GM12801 (cell line): ENCODE data around the gene DNAJB5.

Source experiments
- TF ChIP-seq, protein P1 (sequence below): IDR thresholded peaks from one replicate; pipeline ENCODE4 v1.5.1; 2011; ENCODE audit warnings: control low read depth; ENCODE audit not compliant: insufficient read length; ENCODE audit errors: extremely low read depth

The DNAJB5 gene

DNA sequence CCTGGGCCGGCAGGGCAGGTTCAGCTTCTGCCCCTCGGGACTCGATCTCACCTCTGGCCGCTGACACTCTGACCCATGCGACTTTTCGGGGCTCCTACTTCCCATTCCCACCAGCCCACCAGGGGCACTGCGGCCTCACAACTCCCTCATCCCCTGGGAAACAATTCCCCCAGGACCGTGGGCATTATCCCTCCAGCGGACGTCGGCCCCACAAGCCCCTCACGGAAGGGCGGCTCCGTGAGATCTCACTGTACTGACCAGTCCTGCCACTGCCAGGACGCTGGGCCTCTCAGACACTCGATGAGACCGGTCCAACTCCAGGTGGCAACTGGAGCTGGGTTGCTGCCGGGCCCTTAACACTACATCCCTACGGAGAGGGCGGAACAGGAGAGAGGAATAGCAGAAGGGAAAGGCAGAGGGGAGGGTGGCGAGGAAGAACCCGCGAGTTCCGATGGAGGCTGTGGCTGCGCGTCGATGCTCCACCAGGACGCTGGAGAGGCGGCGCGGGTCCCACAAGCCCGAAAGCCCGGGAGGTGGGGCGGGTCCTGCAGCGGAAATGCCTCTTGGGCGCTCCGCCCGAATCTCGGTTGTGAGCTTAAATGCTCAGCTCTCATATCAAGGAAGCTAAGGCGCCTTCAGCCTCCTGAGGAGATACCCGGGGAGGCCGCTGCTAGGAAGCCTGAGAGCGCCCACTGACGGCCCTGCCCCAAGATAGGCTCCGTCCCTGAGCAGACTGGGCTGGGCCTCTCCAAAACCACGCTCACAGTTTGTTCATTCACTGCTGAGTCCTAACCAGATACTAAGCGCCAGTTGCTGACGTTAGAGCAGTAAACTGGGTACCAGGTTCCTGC is 46.5 kb downstream of the DNAJB5 start:
- TF ChIP-seq, protein P1, sequence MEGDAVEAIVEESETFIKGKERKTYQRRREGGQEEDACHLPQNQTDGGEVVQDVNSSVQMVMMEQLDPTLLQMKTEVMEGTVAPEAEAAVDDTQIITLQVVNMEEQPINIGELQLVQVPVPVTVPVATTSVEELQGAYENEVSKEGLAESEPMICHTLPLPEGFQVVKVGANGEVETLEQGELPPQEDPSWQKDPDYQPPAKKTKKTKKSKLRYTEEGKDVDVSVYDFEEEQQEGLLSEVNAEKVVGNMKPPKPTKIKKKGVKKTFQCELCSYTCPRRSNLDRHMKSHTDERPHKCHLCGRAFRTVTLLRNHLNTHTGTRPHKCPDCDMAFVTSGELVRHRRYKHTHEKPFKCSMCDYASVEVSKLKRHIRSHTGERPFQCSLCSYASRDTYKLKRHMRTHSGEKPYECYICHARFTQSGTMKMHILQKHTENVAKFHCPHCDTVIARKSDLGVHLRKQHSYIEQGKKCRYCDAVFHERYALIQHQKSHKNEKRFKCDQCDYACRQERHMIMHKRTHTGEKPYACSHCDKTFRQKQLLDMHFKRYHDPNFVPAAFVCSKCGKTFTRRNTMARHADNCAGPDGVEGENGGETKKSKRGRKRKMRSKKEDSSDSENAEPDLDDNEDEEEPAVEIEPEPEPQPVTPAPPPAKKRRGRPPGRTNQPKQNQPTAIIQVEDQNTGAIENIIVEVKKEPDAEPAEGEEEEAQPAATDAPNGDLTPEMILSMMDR = no peak

DNA sequence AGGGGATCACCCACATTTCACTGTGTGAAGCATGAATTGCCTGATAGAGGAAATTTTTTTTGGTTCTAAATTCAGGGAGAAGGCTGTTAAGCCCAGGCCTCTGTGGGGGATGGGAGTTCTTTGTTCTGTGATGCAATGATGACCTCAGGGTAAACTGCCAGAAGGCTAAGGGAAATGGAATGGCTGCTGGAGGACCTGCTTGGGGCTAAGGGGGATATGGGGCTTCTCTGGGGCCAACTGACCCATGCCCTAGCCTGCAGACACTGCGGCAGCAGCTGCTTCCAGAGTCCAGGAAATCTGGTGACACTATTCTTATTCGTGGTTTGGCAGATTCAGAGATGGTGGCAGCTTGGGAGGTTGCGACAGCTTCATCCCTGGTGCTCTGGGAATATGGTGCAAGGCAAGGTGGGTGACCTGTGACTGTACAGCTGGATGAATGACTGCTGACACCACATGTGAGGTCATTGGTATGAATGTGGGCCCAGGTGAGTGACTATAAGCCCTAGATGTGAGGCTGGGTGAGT is 52.6 kb downstream of the DNAJB5 start:
- TF ChIP-seq, protein P1 = no peak

DNA sequence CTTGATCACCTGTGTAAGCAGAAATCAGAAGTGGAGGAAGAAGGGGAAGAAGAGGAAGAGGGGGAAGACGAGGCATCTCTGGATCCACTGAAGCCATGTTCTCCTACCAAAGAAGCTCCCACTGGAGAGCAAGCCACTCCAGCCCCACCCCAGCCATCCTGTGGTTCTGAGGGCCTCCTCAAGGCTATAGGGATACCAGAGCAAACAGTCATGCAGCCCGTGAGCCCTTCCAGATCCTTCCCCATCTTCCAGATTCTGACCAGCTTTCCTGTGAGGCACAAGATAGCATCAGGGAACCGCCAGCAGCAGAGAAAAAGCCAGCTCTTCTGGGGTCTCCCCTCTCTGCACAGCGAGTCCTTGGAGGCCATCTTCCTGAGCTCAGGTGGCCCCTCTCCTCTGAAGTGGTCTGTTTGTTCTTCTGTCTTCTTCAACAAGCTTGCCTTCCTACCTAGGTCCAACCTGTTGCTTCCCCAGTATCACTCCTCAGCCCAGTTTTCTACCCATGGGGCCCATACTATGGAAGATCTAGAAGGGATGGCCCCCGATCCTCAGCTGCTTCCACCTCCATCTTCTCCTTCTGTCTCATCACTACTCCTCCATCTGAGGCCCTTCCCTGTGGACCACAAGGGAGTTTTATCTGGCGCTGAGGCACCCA is 53.5 kb downstream of the DNAJB5 start:
- TF ChIP-seq, protein P1 = no peak

DNA sequence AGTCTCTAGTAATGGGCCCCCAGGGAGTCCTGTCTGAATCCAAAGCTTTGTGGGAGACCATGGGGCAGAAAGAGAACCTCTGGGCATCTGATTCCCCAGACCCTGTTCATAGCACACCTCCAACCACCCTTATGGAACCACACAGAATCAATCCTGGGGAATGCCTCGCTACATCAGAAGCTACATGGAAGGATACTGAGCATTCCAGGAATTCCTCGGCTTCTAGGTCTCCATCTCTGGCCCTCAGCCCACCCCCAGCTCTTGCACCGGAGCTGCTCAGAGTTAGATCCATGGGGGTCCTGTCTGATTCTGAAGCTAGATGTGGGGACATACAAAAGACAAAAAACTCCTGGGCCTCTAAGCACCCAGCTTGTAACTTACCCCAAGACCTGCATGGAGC is 54.5 kb downstream of the DNAJB5 start:
- TF ChIP-seq, protein P1 = no peak
